H7 (cell line): ENCODE results near the gene ADAMTS14. TPM values are rescaled to one million over a fixed set of nuclear protein-coding genes. Genes with fewer than 3 reads are reported as not detected.

Experiments used
- DNase-seq: peaks from one replicate; pipeline ENCODE4 v3.0.0; 2012
- H3K27me3 ChIP-seq: 2 replicates; pipeline ENCODE4 v1.6.0; 2011; ENCODE audit warnings: mild to moderate bottlenecking, low read length; ENCODE audit not compliant: control insufficient read depth, insufficient read depth
- H3K36me3 ChIP-seq: replicated peaks from 2 replicates; pipeline ENCODE4 v1.5.1; 2011; ENCODE audit warnings: low read length; ENCODE audit not compliant: control insufficient read depth, insufficient read depth
- H3K4me3 ChIP-seq: 2 replicates; pipeline ENCODE4 v1.5.1; 2011; ENCODE audit warnings: low read depth, mild to moderate bottlenecking, control low read depth, low read length, moderate library complexity; ENCODE audit not compliant: insufficient read depth
- total RNA-seq: library from RNA; depleted of rRNA; stranded (reverse); fragments of >200 nt; shearing (Covaris generic); gene quantifications from 2 replicates; pipeline ENCODE4 v1.2.3, GENCODE V29; 2014

The ADAMTS14 gene
- total RNA-seq, 1 experiment from 2014 or later, result 1.1 TPM

DNA sequence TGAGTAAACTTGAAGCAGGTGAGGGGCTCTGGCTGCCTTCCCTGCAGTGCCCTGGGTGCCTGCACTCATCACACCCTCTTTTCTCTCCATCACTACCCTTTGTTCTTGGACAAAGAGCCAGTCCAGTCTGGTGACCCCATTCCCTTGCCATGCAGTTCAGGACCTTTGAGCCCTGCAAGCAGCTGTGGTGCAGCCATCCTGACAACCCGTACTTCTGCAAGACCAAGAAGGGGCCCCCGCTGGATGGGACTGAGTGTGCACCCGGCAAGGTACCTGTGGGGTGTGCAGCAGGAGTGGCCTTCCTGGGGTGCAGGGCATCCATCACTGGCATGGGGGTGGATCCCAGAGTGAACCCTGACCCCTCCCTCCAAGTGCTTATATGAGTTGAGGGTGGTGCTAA is 64.2 kb downstream of the ADAMTS14 start:
- no peaks in the 10 kb centered on the region for H3K36me3 ChIP-seq
- no peak overlapping the region for H3K4me3 ChIP-seq
- no peaks in the 10 kb centered on the region for H3K27me3 ChIP-seq
- DNase-seq, result no peak

DNA sequence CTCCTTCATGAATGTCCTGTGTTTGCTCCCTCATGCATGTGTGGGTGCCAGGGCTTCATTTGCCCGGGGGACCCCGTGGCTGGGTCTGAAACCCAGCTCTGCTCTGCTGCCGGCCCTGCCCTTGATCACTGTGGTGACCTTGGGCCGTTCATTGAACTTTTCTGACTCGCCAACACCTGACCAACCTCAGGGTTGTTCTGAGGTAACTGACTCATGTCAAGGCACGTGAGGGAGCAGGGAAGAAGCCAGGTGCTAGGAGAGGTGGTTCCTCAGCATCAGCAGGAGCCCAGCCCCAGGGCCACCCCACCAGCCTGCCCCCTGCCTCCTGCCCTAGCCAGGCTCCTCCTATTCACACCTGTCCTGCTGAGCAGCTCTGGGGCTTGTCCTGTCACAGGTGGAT is 64.9 kb downstream of the ADAMTS14 start:
- H3K4me3 ChIP-seq, result no peak overlapping the region
- no peaks in the 10 kb centered on the region for H3K27me3 ChIP-seq
- H3K36me3 ChIP-seq, result no peaks in the 10 kb centered on the region
- no peak for DNase-seq

DNA sequence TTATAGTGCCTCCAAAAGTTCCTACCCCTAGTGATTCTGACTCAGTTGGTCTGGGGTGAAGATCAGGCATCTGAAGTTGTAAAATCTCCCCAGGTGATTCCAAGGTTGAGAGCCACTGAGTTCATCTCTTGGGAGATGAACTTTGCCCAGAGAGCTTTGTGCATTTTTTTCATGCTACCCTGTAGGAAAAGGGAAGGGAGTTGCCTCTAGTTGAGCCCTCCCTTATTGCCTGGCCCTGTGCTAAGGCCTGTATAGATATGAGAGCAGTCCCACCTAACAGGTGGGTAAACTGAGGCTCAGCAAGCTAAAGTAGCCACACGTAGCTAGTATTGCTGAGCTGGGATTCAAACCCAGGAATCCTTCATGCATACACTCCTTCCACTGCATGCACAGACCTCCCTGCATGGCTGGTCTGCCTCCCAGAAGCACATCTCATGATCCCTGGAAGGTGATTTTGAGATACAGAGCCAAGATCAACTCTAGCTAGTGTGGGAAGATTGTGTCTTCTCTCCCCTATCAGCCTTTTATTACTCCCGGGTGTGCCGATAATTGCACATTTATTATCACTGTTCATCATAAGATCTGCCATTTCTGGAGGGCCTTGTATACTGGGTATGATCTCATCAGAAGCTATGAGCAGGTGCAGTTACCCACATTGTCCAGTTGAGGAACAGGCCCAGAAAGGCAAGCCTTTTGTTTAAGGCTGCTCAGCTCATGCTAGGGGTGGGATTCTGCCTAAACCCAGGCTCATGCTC is 65.9 kb downstream of the ADAMTS14 start:
- Histone ChIP-seq H3K27me3 (no peaks in the 10 kb centered on the region), H3K36me3 (no peaks in the 10 kb centered on the region), H3K4me3 (no peak overlapping the region)
- no peak for DNase-seq

DNA sequence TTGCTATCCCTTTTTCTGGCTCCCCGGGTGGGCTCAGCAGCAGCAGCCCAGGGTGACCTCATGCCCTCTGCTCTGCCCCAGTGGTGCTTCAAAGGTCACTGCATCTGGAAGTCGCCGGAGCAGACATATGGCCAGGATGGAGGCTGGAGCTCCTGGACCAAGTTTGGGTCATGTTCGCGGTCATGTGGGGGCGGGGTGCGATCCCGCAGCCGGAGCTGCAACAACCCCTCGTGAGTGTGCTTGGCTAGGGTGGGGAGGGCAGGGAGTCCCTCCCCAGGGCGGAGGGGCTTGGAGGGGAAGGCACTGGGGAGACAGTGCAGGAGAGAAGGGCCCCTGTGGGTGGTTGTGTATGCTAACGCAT is 66.4 kb downstream of the ADAMTS14 start:
- H3K36me3 ChIP-seq, result no peaks in the 10 kb centered on the region
- H3K27me3 ChIP-seq, result no peaks in the 10 kb centered on the region
- H3K4me3 ChIP-seq, result no peak overlapping the region
- DNase-seq, result no peak

DNA sequence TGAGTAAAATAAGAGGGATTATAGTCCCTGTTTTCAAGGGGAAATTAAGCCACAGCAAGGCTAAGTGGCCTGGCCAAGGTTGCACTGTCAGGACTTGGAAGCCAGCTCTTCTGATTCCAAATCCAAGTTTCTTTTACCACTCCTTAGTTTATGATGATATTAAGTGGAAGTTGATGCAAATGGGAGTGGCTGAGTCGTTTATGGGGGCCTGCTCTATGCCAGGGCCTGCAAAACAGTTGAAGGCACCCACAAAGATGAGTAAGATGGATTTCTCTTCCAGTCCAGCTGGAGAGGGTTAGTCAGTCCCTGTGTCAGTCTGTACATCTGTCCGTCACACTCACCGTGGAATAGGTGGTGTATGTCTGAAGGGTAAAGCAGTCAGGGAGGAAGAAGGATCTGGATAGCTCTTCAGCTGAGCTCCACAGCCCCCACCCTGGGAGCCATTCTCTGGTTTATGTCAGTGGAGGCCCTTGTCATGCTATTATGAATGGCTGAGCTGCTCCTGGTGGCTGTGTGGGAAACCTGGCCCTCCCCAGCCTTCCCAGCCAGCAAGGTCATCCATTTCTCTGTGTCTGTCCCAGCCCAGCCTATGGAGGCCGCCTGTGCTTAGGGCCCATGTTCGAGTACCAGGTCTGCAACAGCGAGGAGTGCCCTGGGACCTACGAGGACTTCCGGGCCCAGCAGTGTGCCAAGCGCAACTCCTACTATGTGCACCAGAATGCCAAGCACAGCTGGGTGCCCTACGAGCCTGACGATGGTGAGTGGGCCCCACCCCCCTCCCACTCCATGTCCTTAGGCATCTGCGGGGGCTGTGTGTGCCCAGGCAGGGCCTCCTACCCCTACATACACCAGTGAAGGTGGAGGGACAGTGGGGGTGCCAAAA is 68.3 kb downstream of the ADAMTS14 start:
- no peaks in the 10 kb centered on the region for H3K36me3 ChIP-seq
- no peak overlapping the region for H3K4me3 ChIP-seq
- DNase-seq, result no peak
- no peaks in the 10 kb centered on the region for H3K27me3 ChIP-seq

DNA sequence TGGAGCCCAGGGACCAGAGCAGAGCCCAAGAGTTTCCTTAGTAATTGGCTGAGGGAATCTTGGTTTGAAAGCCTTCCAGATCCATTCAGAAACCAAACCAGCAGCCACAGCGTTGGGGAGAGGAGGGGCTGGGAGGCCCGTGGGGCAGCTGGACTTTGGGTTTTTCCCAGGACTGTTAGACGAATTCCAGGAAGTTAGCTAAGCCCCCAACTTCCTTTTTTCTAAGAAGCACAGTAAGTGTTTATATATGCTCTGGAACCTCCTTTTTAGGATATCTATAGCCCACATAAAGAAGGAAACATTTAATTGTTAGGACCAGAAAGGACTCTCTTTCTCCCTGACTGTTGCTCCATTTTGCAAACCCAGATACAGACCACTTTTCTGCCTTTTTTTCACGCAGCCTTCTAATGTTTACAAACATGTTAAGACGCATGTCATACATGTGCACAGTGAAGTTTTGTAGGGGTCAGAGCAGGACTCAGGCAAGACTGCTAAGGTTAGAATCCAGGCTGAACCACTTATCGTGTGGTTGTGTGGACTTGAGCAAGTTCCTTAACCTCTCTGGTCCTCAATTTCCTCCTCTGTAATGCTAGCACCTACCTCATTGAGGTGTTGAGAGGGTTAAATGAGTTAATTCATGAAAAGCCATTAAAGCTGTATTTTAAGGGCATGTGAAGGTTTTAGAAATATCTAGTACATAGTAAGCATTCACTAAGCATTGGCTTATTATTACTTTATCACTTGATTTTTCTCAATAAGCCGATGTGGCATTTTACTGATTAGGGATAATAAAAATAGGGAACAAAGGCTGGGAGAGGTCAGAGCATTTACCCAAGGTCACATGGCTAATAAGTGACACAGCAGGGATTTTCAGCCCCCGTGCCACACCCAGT is 70.5 kb downstream of the ADAMTS14 start:
- no peak for DNase-seq
- Histone ChIP-seq H3K36me3 (no peaks in the 10 kb centered on the region), H3K27me3 (no peaks in the 10 kb centered on the region), H3K4me3 (no peak overlapping the region)

DNA sequence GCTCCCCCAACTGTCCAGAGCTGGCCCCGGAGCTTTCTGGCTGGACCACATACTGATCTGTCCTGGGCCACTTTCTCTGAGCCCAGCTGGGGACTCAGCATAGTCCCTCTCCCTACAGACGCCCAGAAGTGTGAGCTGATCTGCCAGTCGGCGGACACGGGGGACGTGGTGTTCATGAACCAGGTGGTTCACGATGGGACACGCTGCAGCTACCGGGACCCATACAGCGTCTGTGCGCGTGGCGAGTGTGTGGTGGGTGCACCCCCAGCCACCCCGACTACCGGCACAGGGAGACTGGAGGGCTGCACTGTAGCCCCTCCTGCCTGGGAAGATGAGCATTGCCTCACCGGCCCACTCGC is 71.1 kb downstream of the ADAMTS14 start:
- H3K4me3 ChIP-seq, result no peak overlapping the region
- H3K36me3 ChIP-seq, result no peaks in the 10 kb centered on the region
- H3K27me3 ChIP-seq, result no peaks in the 10 kb centered on the region
- no peak for DNase-seq

DNA sequence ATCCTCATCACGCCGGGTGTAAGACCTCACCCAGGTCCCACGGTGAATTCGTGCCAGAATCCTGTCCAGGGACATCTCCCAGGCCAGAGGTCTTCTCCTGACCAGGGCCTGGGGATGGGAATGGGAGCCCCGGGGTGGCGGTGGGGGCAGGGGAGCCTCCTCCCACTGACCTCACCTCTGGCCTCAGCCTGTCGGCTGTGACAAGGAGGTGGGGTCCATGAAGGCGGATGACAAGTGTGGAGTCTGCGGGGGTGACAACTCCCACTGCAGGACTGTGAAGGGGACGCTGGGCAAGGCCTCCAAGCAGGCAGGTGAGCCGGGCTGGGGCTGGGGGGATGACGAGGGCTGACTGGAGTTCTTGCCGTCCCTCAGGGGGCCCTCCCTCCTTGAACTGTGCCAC is 71.6 kb downstream of the ADAMTS14 start:
- Histone ChIP-seq H3K36me3 (no peaks in the 10 kb centered on the region), H3K4me3 (no peak overlapping the region), H3K27me3 (no peaks in the 10 kb centered on the region)
- DNase-seq, result no peak

DNA sequence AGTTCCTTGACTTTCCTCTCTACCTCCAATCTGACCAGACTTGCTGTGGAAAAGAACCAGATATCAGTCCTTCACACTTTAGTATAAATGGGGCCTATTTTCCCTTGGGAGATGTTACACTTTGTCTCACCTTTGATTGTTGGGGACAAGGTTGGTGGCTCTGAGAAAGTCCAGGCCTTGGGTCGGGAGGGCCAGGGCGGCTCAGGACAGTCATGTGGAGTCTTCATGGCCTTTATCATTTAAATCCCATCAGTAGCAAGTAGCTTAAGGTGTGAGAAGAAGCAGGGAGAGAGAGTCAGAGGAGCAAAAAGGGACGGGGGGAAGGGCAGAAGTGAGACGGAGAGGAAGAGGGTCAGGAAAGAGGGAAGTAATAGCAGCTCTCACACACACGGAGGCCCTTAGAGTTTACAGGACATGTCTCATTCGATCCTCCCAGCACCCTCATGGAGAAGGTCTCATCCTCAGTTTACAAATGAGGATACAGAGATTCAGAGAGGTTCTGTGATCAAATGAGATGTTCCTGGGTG is 72.4 kb downstream of the ADAMTS14 start:
- no peak overlapping the region for H3K4me3 ChIP-seq

DNA sequence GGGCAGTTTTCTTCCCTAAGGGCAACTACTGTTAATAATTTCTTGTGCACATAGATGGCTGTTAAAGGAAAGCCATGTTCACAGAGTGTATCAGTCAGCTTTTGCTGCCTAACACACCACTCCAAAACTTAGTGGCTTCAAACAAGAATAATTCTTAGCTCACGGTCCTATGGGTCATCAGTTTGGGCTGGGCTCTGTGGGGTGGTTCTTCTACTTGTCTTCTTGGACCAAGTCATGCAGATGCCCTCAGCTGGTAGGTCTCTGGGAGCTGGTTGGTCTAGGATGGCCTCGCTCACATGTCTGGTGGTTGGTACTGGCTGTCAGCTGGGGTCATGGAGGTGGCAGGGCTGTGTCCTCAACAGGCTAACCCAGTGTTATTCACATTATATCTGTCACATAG is 73.2 kb downstream of the ADAMTS14 start:
- Histone ChIP-seq H3K4me3 (no peak overlapping the region), H3K36me3 (no peaks in the 10 kb centered on the region), H3K27me3 (no peaks in the 10 kb centered on the region)
- DNase-seq, result no peak

More for the DNA sequence above, 72.4 kb downstream of the ADAMTS14 start:
- DNase-seq, result no peak
- Histone ChIP-seq H3K36me3 (no peaks in the 10 kb centered on the region), H3K27me3 (no peaks in the 10 kb centered on the region)

DNA sequence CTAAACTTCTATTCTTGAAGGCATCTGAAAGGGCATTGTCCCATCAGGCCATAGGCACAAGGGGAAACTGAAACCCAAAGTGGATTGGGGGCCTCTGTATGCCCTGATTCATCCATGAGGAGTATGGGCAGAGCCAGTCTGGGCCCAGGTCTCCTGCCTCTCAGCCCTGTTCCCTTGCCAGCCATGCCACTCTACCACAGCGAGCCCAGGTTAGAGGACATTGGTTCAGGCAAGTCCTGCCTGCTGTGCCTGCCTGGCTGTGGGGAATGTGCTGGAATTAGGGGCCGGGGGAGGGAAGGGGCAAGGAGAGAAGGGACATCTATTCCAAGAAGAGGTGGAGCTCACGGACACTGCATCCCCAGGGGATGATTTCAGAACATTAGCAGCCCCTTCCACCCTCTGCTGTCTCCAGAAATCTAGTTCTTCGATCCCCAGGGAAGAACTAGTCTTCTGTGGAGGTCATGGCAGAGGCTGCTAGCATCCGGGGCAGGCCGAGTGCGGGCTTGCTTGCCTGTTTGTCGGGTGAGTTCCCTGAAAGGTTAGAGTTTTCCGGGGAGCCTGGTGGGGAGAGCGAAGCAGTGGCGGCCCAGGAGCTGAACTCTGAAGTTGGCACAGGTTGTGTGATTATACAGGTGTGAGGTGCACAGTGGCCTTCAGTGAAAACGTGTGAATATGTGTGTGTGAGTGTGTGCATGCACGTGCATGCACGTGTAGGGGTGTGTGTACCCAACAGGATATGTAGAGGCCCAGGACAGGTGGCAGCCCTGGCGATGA is 75.1 kb downstream of the ADAMTS14 start:
- Histone ChIP-seq H3K4me3 (no peak overlapping the region), H3K36me3 (no peaks in the 10 kb centered on the region), H3K27me3 (no peaks in the 10 kb centered on the region)
- DNase-seq, result peak; percentile 42

DNA sequence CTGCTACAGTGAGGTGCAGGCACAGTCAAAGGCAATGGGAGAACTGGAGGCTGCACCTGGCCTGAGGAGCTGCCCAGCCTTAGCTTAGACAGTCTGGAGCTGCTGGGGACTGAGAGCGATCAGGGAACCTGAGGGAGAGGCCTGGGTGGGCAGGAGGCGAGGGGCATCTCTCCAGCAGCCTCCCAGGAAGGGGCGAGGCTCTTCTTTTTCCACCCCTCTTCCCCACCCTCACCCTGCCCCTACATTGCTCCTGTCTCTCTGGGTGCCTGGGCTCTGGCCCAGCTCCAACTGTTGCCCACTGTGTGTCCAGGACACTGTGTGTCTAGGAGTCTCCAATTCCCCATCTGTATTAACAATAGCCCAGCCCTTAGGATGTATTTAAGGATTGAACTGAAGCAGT is 76.0 kb downstream of the ADAMTS14 start:
- DNase-seq, result no peak
- Histone ChIP-seq H3K27me3 (no peaks in the 10 kb centered on the region), H3K4me3 (no peak overlapping the region), H3K36me3 (no peaks in the 10 kb centered on the region)

DNA sequence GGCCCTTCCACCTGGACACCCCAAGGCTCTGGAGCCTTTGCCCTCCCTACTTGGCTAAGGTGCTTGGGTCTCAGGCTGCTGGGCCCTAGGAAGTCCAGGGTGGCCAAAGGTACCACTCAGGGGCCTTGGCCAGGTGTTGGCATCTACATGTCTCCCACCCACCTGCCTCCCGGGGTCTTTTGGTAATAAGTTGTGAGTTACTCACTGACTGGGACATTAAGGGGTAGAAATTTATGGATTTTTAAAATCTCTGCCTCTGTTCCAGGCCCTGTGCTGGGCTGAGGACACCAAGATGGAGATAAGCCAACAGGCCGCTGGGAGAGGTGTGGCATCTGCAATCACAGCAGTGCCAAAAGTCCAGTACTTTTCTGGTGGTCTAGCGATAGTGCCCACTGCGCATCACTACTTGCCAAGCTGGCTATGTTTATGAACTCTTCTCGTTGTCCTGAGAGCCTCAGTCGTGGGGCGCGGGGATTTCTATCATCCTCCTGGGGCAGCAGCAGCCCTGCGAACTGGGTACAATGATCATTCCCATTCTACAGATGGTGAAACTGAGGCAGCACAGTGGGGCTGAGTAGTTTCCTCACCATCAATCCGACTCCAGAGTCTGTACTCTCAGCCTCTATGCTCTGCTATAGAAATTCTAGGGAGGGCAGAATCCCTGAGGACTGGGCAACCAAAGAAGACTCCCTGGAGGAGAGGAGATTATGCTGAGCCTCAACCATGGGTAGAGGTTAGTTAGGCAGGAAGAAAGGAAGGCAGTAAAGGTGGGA is 76.7 kb downstream of the ADAMTS14 start:
- H3K4me3 ChIP-seq, result no peak overlapping the region
- no peaks in the 10 kb centered on the region for H3K27me3 ChIP-seq
- DNase-seq, result no peak

More for the DNA sequence above, 76.7 kb downstream of the ADAMTS14 start:
- no peaks in the 10 kb centered on the region for H3K36me3 ChIP-seq
